T47D (cell line): Measurements from ENCODE around the gene CDH13.

Experiments used
- DNase-seq, 2 experiments: peaks; one replicate each; pipeline versions ENCODE4 v3.0.0 to v3.0.0-alpha.2; 2011 to 2012; ENCODE audit warnings: low read depth in 1 of 2, low spot score in 1 of 2
- JUND ChIP-seq: IDR thresholded peaks from 2 replicates; pipeline ENCODE4 v1.6.1; 2012; ENCODE audit warnings: low read depth
- in situ Hi-C: cut with HindIII; loops from 2 replicates; pipeline ENCODE4 v1.10.0; 2016; ENCODE audit warnings: low sequenced_read_pairs, low pct_unique_long_range_greater_than_20kb

Gene CDH13

DNA sequence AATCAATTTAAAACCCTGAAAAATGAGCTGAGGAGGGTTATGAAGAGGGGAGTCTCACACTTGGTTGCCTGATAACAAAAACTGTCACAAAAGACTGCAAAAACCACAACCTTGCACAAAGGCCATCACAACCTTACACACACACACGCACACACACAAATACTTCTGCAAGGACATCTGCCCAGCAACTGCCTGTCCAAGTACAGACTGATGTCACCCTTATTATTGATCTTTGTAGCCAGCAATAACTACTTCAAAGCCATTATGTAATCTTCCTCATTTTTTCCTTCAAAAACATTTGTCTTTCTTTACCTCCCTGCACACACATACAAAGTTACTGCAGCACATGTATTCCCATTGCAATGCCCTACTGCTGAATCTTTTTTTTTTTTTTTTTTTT is 927.8 kb downstream of the CDH13 start:
- no peak for DNase-seq
- in situ Hi-C loops, result no loop called here
- no peak for TF ChIP-seq JUND

DNA sequence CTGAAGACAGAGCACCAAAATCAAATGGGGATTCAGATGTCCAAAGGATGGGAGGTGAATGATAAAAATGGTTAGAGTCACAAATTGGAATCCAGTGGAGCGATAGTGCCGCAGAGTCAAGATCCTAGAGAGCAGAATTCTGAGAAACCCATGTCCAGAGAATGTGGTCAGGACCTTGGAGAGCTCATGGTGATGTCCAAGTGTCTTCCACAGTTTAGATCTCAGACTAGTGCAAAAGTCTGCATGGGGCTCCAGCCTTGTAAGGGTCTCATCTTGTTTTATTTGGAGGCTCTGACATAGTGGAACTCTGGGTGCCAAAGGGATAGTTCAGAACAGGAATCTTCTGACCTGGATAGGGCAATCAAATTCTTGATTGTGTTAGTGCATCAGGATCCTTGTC is 935.1 kb downstream of the CDH13 start:
- peak; percentile 22 to 78 for DNase-seq
- no peak for TF ChIP-seq JUND
- in situ Hi-C loops, result no loop called here

DNA sequence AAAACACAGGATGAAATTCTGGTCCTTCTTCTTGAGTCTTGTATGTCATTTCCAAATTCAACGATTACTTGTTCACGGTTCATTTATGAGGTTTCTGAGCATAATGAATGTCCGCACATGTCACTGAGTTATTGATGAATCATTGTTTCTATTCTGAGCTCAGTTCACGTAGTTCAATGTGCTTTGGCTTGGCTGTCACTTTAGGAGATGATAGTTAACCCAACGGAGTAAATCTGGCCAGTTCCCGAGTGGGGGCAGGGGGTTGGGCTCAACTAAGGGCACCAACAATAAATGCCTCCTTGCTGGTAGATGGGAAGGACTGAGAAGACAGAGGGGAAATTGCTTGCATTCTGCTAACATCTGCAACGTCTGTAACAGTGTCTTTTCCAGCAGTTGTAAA is 941.6 kb downstream of the CDH13 start:
- no peak for DNase-seq
- no peak for TF ChIP-seq JUND
- in situ Hi-C loops, result no loop called here

DNA sequence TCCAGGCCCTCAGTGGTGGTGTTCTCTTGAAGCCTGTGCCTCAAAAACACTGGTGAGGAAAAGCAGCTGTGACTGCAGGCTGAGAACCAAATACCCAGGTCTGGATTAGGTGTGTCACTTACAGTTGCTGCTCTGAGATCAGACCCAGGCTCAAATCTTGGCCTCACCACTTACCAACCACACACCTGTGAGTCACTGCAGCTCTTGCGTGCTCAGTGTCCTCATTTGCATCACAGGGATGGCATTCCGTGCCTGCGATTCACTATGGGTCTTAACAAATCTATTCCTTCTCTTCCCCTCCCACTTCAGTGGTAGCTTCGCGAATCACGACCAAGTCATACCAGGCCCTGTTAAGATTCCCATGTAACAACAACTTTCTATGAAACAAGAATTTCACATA is 947.6 kb downstream of the CDH13 start:
- in situ Hi-C loops, result no loop called here

DNA sequence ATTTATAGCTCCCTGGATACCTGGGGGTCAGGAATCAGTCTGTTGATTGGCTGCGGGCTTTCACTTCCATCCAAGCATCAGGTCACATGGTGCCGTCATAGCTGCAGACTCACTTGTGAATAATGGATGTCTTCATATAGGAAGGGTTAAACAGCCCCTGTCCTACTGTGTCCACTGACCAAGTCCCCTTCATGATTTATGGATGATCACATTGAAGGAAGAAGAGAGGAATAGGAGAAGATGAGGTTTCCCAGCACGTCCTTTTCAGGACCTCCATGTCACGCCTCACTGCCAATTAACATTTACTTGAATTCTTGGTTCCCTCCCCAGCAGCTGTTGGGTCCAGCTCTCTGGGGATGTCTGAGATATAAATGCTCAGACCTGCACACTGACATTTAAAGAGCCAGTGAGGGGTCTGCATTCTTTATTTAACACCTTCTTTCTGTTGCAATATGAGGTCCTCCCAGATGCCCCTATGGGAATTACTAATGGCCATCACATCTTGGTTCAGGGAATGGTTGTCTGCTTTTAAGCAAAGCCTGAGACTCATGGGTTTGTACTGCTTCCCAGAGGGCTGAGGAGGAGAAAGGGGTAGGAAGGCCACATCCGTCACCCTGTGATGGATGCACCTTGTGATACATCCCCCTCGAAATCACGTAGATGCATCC is 950.4 kb downstream of the CDH13 start:
- in situ Hi-C loops, result no loop called here
- DNase-seq, result no peak
- TF ChIP-seq JUND, result no peak

More for the DNA sequence above, 947.6 kb downstream of the CDH13 start:
- TF ChIP-seq JUND, result no peak
- DNase-seq, result no peak

DNA sequence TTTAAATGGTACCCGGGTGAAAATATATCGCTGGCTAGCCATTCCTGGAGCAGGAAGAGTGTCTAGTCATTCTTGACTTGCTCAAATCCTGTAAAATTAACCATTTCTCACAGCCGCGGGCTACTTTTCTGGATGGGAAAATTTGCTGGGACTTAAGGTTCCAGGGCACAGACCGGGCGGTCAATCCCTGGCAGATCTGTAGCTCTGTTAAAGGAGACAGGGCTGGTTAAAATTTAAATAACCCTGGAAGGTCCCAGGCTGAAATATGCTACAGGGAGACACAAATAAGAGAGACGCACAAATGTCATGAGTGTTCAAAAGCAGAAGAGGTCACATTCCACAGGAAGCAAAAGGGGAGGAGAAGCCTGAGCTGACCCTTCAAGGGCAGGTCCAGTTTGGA is 951.4 kb downstream of the CDH13 start:
- DNase-seq, result no peak
- in situ Hi-C loops, result no loop called here
- no peak for TF ChIP-seq JUND

DNA sequence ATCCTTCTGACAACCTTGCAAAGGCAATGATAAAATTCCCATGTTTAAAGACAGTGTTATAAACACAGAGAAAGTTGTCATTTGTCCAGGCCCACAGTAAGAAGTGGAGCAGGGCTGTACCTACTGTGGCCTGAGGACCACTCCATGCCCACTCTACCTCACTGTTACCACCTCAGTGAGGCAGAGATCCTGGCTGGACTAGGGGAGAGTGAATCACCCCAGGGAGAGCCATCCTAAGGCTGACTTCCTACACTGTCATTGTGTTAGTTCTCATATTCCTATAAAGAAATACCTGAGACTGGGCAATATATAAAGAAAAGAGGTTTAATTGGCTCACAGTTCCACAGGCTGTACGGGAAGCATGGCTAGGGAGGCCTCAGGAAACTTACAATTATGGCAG is 952.3 kb downstream of the CDH13 start:
- TF ChIP-seq JUND, result no peak
- in situ Hi-C loops, result no loop called here
- no peak for DNase-seq

DNA sequence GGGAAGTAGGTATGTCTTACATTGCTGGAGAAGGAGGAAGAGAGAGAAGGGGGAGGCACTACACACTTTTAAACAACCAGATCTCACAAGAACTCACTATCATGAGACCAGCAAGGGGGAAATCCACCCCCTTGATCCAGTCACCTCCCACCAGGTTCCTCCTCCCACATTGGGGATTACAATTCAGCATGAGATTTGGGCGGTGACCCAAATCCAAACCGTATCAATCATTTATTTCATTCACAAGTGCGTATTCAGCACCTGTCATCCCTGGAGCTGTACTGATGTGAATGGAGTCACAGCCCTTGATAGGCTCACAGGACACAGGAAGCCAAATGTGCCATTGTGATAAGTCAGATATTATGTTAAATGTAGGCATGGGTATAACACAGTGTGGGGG is 952.7 kb downstream of the CDH13 start:
- TF ChIP-seq JUND, result no peak
- in situ Hi-C loops, result no loop called here
- DNase-seq, result no peak

DNA sequence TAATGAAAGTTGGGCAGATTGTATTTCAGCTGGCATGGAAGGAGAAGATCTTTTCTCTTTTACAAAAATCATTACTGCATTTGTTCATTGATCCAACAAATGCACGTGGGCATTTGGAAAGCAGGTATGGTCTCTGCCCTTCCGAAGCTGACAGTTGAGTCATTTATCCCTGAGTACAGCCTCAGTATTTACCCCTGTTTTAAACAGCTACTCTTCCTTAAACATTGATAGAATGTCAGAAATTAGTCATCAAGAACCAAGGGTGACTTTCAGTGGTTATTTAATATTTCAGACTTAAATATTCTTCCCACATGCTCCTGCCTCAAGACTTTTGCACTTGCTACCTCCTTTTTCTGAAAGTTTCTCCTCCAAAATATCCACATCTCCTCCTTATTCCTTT is 954.3 kb downstream of the CDH13 start:
- in situ Hi-C loops, result no loop called here
- DNase-seq, result no peak
- TF ChIP-seq JUND, result no peak

DNA sequence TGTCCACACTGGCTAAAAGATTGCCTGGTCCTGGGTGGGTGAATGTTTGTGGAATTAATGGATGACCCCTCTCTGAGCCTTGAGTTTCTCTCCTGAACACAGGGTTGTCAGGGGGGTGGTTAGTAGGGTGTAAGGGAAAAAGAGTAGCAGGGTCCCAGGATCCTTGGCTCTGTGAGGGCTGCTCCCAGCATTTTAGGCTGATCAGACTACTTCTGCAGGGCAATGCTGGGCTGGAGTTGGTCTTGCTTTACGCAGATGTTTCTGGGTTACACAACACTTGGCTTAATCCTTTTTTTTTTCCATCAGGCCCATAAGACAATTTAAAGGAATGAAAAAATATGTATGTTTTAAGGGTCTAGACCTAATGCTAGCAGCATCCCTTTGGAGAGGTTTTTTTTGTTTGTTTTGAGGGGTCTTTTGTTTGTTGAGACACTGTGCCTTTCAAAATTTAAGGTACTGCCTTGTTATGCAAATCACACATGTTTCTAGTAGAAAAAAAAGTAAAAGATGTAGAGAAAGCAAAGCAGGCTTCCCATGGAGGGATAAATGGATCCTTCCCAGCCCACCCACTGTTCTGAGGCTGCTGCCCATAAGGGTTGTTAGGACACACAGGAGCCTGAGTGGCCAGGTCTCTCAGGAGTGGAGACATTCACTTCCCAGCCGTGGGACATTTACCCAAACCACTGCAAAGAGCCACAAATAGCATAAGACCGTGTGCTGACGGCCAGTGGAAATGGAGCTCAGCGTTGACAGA is 955.4 kb downstream of the CDH13 start:
- no peak for TF ChIP-seq JUND
- DNase-seq, result no peak
- in situ Hi-C loops, result no loop called here

DNA sequence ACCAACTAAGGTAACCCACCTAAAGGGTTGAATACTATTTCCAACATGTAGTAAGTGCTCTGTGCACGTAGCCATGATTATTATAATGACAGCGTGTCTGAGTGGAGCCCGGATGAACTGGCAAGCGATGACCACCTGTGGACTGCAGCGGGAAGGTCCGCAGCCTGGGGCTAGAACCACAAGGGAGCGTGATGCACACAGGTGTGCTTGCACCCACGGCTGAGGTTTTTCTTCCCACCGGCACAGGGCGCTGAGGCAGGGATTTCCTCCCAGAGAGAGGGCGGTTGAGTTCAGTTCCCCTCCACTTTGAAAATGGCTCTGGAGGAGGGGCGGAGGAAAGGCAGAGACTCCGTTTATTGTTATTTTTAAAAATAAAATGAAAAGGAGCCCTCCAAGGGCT is 959.3 kb downstream of the CDH13 start:
- in situ Hi-C loops, result no loop called here
- no peak for TF ChIP-seq JUND
- DNase-seq, result peak in 1 of 2 experiments; percentile 27

DNA sequence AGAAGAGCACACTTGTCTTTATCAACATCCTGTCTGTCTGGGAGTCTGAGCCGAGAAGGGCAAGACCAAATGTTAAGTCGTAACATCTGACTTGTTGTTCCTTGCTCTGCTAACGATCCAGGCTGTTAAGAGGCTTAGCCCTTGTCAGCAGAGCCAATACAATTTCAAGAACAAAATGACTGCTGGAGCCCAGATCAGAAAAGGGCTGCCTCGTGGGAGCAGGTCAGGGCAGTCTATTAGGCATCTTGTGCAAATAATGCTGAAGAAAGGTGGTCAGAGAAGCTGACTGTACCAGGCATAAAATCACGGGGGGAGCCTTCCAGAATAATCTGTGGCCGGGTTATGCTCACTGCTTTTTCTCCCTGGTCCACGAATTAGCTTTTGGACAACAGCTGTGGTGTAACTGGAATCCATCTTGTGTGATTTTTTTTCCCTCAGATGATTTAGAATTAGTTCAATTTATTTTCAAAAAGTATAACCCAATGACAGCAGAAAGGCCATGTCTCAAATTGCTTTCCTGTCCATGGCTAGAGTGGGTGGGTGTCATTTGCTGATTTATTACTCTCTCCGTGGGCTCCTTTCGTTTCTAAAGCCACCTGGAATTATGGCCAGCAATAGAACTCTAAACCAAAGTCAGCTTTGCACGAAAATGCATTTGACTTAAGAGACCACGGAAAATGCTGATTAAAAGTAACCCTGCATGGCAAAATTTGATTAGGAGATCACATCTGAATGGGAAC is 959.9 kb downstream of the CDH13 start:
- no peak for DNase-seq
- no peak for TF ChIP-seq JUND
- in situ Hi-C loops, result no loop called here

DNA sequence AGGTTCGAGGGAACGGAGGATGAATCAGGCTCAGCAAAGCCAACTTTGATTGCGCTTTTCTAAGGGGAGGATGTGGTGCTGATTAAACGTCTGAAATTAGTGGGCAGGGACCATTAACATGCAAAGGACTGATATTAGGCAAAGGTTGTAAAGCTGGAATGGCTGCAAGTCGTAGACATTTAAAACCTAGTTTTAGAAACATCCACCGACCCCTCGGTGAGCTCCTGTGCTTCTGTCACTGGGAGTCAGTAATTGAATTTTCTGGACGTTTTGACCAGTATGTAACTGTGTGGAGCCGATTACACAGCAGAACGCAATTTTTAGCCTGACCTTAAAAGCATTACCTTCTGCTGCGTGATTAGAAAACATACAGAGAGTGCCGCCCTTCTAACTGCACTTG is 960.4 kb downstream of the CDH13 start:
- no peak for TF ChIP-seq JUND
- in situ Hi-C loops, result no loop called here
- DNase-seq, result no peak
